ENCODE results near the gene LUZP2. TPM values are rescaled to one million over a fixed set of nuclear protein-coding genes. Genes with fewer than 3 reads are reported as not detected.

Gene LUZP2
- polyA plus RNA-seq, 1 experiment = 1.6 TPM

- H3K4me3 ChIP-seq (ENCODE audit: low read depth, low read length) = no peak overlapping the region
- no peak for TF ChIP-seq CTCF (IDR thresholded peaks at IDR 0.05; ENCODE audit: low read depth, low read length)
- H3K27me3 ChIP-seq (ENCODE audit: control insufficient read depth, insufficient read depth, low read length) = no peaks in the 10 kb centered on the region
- no peak overlapping the region for H3K27ac ChIP-seq (ENCODE audit: low read depth, low read length)
- ChIA-PET CTCF (no interaction called here), POLR2A (no interaction called here)
- no peak for DNase-seq (ENCODE audit: low read depth, low spot score)
- no peaks in the 10 kb centered on the region for H3K9me3 ChIP-seq (ENCODE audit: control insufficient read depth, insufficient read depth, low read length)
These were observed 92.2 kb downstream of the LUZP2 start for GRCh38 chr11:24589064-24589463.

- POLR2A ChIA-PET = no interaction called here
- no peak overlapping the region for H3K27ac ChIP-seq (ENCODE audit: low read depth, low read length)
These were observed 94.4 kb downstream of the LUZP2 start for GRCh38 chr11:24591283-24591682.

GRCh38 chr11:24592360-24592759 is 95.5 kb downstream of the LUZP2 start:
- Histone ChIP-seq H3K4me3 (ENCODE audit: low read depth, low read length) (no peak overlapping the region), H3K27ac (ENCODE audit: low read depth, low read length) (no peak overlapping the region), H3K9me3 (ENCODE audit: control insufficient read depth, insufficient read depth, low read length) (no peaks in the 10 kb centered on the region), H3K27me3 (ENCODE audit: control insufficient read depth, insufficient read depth, low read length) (no peaks in the 10 kb centered on the region)
- ChIA-PET CTCF (no interaction called here), POLR2A (no interaction called here)
- no peak for TF ChIP-seq CTCF (IDR thresholded peaks at IDR 0.05; ENCODE audit: low read depth, low read length)
- DNase-seq (ENCODE audit: low read depth, low spot score) = no peak

More at GRCh38 chr11:24591283-24591682, 94.4 kb downstream of the LUZP2 start:
- no peak for TF ChIP-seq CTCF (IDR thresholded peaks at IDR 0.05; ENCODE audit: low read depth, low read length)
- Histone ChIP-seq H3K27me3 (ENCODE audit: control insufficient read depth, insufficient read depth, low read length) (no peaks in the 10 kb centered on the region), H3K9me3 (ENCODE audit: control insufficient read depth, insufficient read depth, low read length) (no peaks in the 10 kb centered on the region), H3K4me3 (ENCODE audit: low read depth, low read length) (no peak overlapping the region)
- CTCF ChIA-PET = no interaction called here
- no peak for DNase-seq (ENCODE audit: low read depth, low spot score)

- no peaks in the 10 kb centered on the region for H3K27me3 ChIP-seq (ENCODE audit: control insufficient read depth, insufficient read depth, low read length)
- no peak for TF ChIP-seq CTCF (IDR thresholded peaks at IDR 0.05; ENCODE audit: low read depth, low read length)
- no peak overlapping the region for H3K4me3 ChIP-seq (ENCODE audit: low read depth, low read length)
- CTCF ChIA-PET = no interaction called here
- POLR2A ChIA-PET = no interaction called here
- no peak overlapping the region for H3K27ac ChIP-seq (ENCODE audit: low read depth, low read length)
- no peak for DNase-seq (ENCODE audit: low read depth, low spot score)
- H3K9me3 ChIP-seq (ENCODE audit: control insufficient read depth, insufficient read depth, low read length) = no peaks in the 10 kb centered on the region
These were observed 96.5 kb downstream of the LUZP2 start for GRCh38 chr11:24593332-24593731.

GRCh38 chr11:24594401-24594800 is 97.5 kb downstream of the LUZP2 start:
- no peaks in the 10 kb centered on the region for H3K9me3 ChIP-seq (ENCODE audit: control insufficient read depth, insufficient read depth, low read length)
- H3K27me3 ChIP-seq (ENCODE audit: control insufficient read depth, insufficient read depth, low read length) = no peaks in the 10 kb centered on the region
- H3K27ac ChIP-seq (ENCODE audit: low read depth, low read length) = no peak overlapping the region
- H3K4me3 ChIP-seq (ENCODE audit: low read depth, low read length) = no peak overlapping the region
- TF ChIP-seq CTCF (IDR thresholded peaks at IDR 0.05; ENCODE audit: low read depth, low read length) = no peak
- CTCF ChIA-PET = interaction anchor here (1.4 kb wide), 1 partner anchor 9 kb away, joined by 3 read pairs; no protein-coding TSS in a partner anchor
- POLR2A ChIA-PET = no interaction called here
- no peak for DNase-seq (ENCODE audit: low read depth, low spot score)

Data from AG04450 (cell line).